GM23338 (cell line): ENCODE measurements around the gene GTPBP1. TPM values are rescaled to one million over a fixed set of nuclear protein-coding genes. Genes with fewer than 3 reads are reported as not detected.
A peak's percentile ranks its signal among the peaks of the same experiment; 100 is the strongest.

Source experiments
- ATAC-seq: fragments of 200-7000 bp; cut with Tn5 transposase; 3 replicates; pipeline ENCODE4 v1.9.1; 2020
- DNase-seq: peaks from one replicate; pipeline ENCODE4 v3.0.0-alpha.2; 2015; ENCODE audit warnings: low spot score
- H2AFZ ChIP-seq: fragments of 200-600 bp; sonication (generic); 2 replicates; pipeline ENCODE4 v1.8.0; 2016; ENCODE audit warnings: antibody characterized with exemption, mild to moderate bottlenecking, moderate library complexity
- H3F3A ChIP-seq: fragments of 200-600 bp; sonication (generic); replicated peaks from 2 replicates; pipeline ENCODE4 v1.8.0; 2017; ENCODE audit warnings: antibody characterized with exemption, mixed run types, low read depth
- H3K27ac ChIP-seq: fragments of 200-600 bp; sonication (generic); 2 replicates; pipeline ENCODE4 v1.6.1; 2016; ENCODE audit warnings: low read depth
- H3K27me3 ChIP-seq: fragments of 200-600 bp; sonication (generic); 2 replicates; pipeline ENCODE4 v1.8.0; 2016; ENCODE audit warnings: mild to moderate bottlenecking, mixed run types, moderate library complexity; ENCODE audit not compliant: insufficient read depth
- H3K36me3 ChIP-seq: fragments of 200-600 bp; sonication (generic); 2 replicates; pipeline ENCODE4 v1.8.0; 2016; ENCODE audit warnings: mild to moderate bottlenecking; ENCODE audit not compliant: insufficient read depth
- H3K4me1 ChIP-seq: fragments of 200-600 bp; sonication (generic); 2 replicates; pipeline ENCODE4 v1.8.0; 2016; ENCODE audit warnings: mild to moderate bottlenecking, moderate library complexity; ENCODE audit not compliant: insufficient read depth
- H3K4me2 ChIP-seq: fragments of 200-600 bp; sonication (generic); 2 replicates; pipeline ENCODE4 v1.7.1; 2017; ENCODE audit warnings: mixed run types
- H3K4me3 ChIP-seq: fragments of 200-600 bp; sonication (generic); 2 replicates; pipeline ENCODE4 v1.6.1; 2016; ENCODE audit warnings: mixed run types
- H3K79me2 ChIP-seq: fragments of 200-600 bp; sonication (generic); replicated peaks from 2 replicates; pipeline ENCODE4 v1.8.0; 2017; ENCODE audit warnings: mild to moderate bottlenecking; ENCODE audit not compliant: insufficient read depth
- H3K9me2 ChIP-seq: fragments of 200-600 bp; sonication (generic); 2 replicates; pipeline ENCODE4 v1.8.0; 2017; ENCODE audit not compliant: insufficient read depth
- H4K20me1 ChIP-seq: fragments of 200-600 bp; sonication (generic); replicated peaks from 2 replicates; pipeline ENCODE4 v1.8.0; 2017; ENCODE audit warnings: mild to moderate bottlenecking; ENCODE audit not compliant: insufficient read depth
- H3K27ac Mint-ChIP-seq: 2 replicates; pipeline ENCODE4 v1.8.0; 2020; ENCODE audit warnings: inconsistent platforms, mild to moderate bottlenecking, moderate library complexity, mixed read lengths
- H3K27me3 Mint-ChIP-seq: 3 replicates; pipeline ENCODE4 v1.8.0; 2022; ENCODE audit warnings: low read depth, mild to moderate bottlenecking, moderate library complexity, mixed read lengths, inconsistent platforms; ENCODE audit not compliant: insufficient read depth, poor library complexity
- H3K36me3 Mint-ChIP-seq: 3 replicates; pipeline ENCODE4 v1.8.0; 2021; ENCODE audit warnings: low read depth, mild to moderate bottlenecking, inconsistent platforms, moderate library complexity, mixed read lengths
- H3K4me1 Mint-ChIP-seq: 3 replicates; pipeline ENCODE4 v1.8.0; 2020; ENCODE audit warnings: mild to moderate bottlenecking, inconsistent platforms, mixed read lengths
- H3K4me3 Mint-ChIP-seq: 3 replicates; pipeline ENCODE4 v1.8.0; 2021; ENCODE audit warnings: moderate library complexity, mild to moderate bottlenecking, inconsistent platforms, mixed read lengths
- H3K9me3 Mint-ChIP-seq: 3 replicates; pipeline ENCODE4 v1.8.0; 2020; ENCODE audit warnings: moderate library complexity, mild to moderate bottlenecking, inconsistent platforms, mixed read lengths
- CREB1 ChIP-seq: fragments of 250-450 bp; sonication (Bioruptor Pico); IDR thresholded peaks from 2 replicates; pipeline ENCODE4 v1.5.0; 2020; ENCODE audit warnings: low read depth, mild to moderate bottlenecking, moderate library complexity
- CTCF ChIP-seq, 2 experiments: fragments of 200-600 bp in 1 of 2; sonication (generic) in 1 of 2; conservative IDR thresholded peaks; 2 replicates each; pipeline versions ENCODE4 v1.5.1 to v1.6.1; 2016 to 2017; ENCODE audit warnings: antibody characterized with exemption in 2 of 2, low read depth in 2 of 2, mild to moderate bottlenecking in 2 of 2, moderate library complexity in 1 of 2
- ETS1 ChIP-seq: IDR thresholded peaks from 2 replicates; pipeline ENCODE4 v1.6.1; 2016; ENCODE audit warnings: antibody characterized with exemption
- EZH2 ChIP-seq: fragments of 200-600 bp; sonication (generic); IDR thresholded peaks from one replicate; pipeline ENCODE4 v1.8.0; 2017; ENCODE audit warnings: antibody characterized with exemption, mild to moderate bottlenecking, low read depth; ENCODE audit not compliant: unreplicated experiment
- EZH2phosphoT487 ChIP-seq: fragments of 200-600 bp; sonication (generic); IDR thresholded peaks from one replicate; pipeline ENCODE4 v1.8.1; 2018; ENCODE audit warnings: antibody characterized with exemption; ENCODE audit not compliant: unreplicated experiment
- JUNB ChIP-seq: IDR thresholded peaks from one replicate; pipeline ENCODE4 v1.6.1; 2016; ENCODE audit warnings: antibody characterized with exemption; ENCODE audit not compliant: unreplicated experiment
- NANOG ChIP-seq: IDR thresholded peaks from 2 replicates; pipeline ENCODE4 v1.6.1; 2016; ENCODE audit warnings: antibody characterized with exemption, borderline replicate concordance
- POLR2AphosphoS5 ChIP-seq: IDR thresholded peaks from 2 replicates; pipeline ENCODE4 v1.6.1; 2016; ENCODE audit warnings: antibody characterized with exemption, low read depth
- STAT1 ChIP-seq: IDR thresholded peaks from one replicate; pipeline ENCODE4 v1.6.1; 2016; ENCODE audit warnings: antibody characterized with exemption; ENCODE audit not compliant: unreplicated experiment
- ZNF114 ChIP-seq: fragments of 250-450 bp; sonication (Bioruptor Pico); IDR thresholded peaks from 2 replicates; pipeline ENCODE4 v1.5.0; 2020; ENCODE audit warnings: mild to moderate bottlenecking, moderate library complexity
- ZNF331 ChIP-seq: fragments of 250-450 bp; sonication (Bioruptor Pico); IDR thresholded peaks from 2 replicates; pipeline ENCODE4 v1.5.0; 2020; ENCODE audit warnings: low read depth, mild to moderate bottlenecking, moderate library complexity
- polyA plus RNA-seq: library from polyadenylated mRNA; unstranded; fragments of >200 nt; fragmentation: Nextera tagmentation; extraction: Ambion mirVana; gene quantifications from 2 replicates; pipeline ENCODE4 v1.2.1, GENCODE V29; 2016
- total RNA-seq: library from RNA; depleted of rRNA; stranded (reverse); fragments of >200 nt; shearing (Covaris generic); gene quantifications from 2 replicates; pipeline ENCODE4 v1.2.3, GENCODE V29; 2014
- TF ChIP-seq, protein P1 (sequence below): fragments of 250-450 bp; sonication (Bioruptor Pico); IDR thresholded peaks from 2 replicates; pipeline ENCODE4 v1.5.0; 2020; ENCODE audit warnings: mild to moderate bottlenecking, moderate library complexity

GTPBP1 gene
- total and polyA plus RNA-seq, 2 experiments from 2014 or later = 27.2 to 88.4 TPM

DNA sequence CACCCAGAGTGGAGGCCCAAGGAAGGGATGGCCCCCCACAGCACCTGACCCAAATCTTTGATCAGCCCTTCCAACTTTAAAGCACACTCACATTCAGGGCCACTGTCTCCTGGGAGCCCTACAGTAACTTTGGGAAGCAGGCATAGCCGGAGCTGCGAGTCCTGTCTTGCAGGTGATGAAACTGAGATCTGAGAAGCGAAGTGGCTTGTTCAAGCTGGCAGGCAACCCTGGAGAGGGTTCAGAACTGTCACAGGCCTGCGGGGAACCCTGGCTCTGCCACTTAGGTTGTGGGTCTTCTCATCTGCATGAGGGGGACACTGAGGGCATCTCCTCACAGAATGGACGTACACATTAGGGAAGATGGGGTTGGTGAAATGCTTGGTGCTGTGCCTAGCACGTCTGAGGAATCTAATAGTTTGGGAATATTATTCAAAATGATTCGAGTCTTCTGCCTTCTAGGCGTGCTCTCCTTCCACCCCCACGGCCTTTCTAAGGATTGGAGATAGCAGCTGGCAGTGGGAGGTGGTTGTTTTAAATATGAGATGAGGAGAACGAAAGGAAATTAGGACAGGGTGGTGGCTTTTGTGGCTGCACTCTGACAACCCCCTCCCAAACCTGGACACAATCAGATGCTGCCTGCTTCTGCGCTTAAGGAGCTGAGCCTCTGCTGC lies 68.9 kb downstream of the GTPBP1 start:
- no peak overlapping the region; the same call in 1 of the 2 replicates for H3K27ac Mint-ChIP-seq
- Histone ChIP-seq H3K4me1 (no peaks in the 10 kb centered on the region), H3K4me2 (no peak overlapping the region), H3K27ac (no peak overlapping the region), H2AFZ (no peak overlapping the region), H3K79me2 (no peaks in the 10 kb centered on the region), H3K4me3 (no peak overlapping the region), H3K36me3 (no peaks in the 10 kb centered on the region), H3K27me3 (no peaks in the 10 kb centered on the region), H3F3A (no peaks in the 10 kb centered on the region), H3K9me2 (no peaks in the 10 kb centered on the region), H4K20me1 (no peaks in the 10 kb centered on the region)
- H3K4me1 Mint-ChIP-seq = peaks cover 7% of the 10 kb centered on the region
- no peak for ATAC-seq
- H3K27me3 Mint-ChIP-seq = peaks cover 13% of the 10 kb centered on the region
- H3K4me3 Mint-ChIP-seq = no peak overlapping the region
- TF ChIP-seq NANOG (no peak), EZH2phosphoT487 (no peak), JUNB (no peak), STAT1 (no peak), CTCF (conservative IDR thresholded peaks at IDR 0.05; ENCODE audit: low read depth in 2 of 2) (no peak), CREB1 (no peak)
- H3K9me3 Mint-ChIP-seq = no peaks in the 10 kb centered on the region; the same call in 2 of the 3 replicates
- no peaks in the 10 kb centered on the region for H3K36me3 Mint-ChIP-seq
- DNase-seq = no peak

- Histone ChIP-seq H3K79me2 (no peaks in the 10 kb centered on the region), H3K4me1 (no peaks in the 10 kb centered on the region), H3K27me3 (no peaks in the 10 kb centered on the region), H4K20me1 (no peaks in the 10 kb centered on the region), H2AFZ (0 out of 2 replicates have a peak overlapping the region, but pooled peaks have one; percentile 52), H3K4me2 (no peak overlapping the region), H3K9me2 (no peaks in the 10 kb centered on the region), H3F3A (no peaks in the 10 kb centered on the region), H3K27ac (no peak overlapping the region), H3K4me3 (no peak overlapping the region), H3K36me3 (no peaks in the 10 kb centered on the region)
- Mint-ChIP-seq H3K4me3 (no peak overlapping the region), H3K27ac (peak overlapping the region; percentile 60; the same call in 1 of the 2 replicates), H3K36me3 (no peaks in the 10 kb centered on the region), H3K9me3 (no peaks in the 10 kb centered on the region; the same call in 2 of the 3 replicates), H3K27me3 (peaks cover 11% of the 10 kb centered on the region), H3K4me1 (peaks cover 7% of the 10 kb centered on the region)
- ATAC-seq = no peak
- DNase-seq = no peak
- TF ChIP-seq ZNF331 (CRISPR knock-in tag) (no peak), ZNF114 (CRISPR knock-in tag) (no peak), EZH2phosphoT487 (no peak), JUNB (no peak), ETS1 (no peak), POLR2AphosphoS5 (no peak), EZH2 (no peak), CREB1 (no peak), NANOG (no peak), STAT1 (no peak)
- TF ChIP-seq, protein P1, sequence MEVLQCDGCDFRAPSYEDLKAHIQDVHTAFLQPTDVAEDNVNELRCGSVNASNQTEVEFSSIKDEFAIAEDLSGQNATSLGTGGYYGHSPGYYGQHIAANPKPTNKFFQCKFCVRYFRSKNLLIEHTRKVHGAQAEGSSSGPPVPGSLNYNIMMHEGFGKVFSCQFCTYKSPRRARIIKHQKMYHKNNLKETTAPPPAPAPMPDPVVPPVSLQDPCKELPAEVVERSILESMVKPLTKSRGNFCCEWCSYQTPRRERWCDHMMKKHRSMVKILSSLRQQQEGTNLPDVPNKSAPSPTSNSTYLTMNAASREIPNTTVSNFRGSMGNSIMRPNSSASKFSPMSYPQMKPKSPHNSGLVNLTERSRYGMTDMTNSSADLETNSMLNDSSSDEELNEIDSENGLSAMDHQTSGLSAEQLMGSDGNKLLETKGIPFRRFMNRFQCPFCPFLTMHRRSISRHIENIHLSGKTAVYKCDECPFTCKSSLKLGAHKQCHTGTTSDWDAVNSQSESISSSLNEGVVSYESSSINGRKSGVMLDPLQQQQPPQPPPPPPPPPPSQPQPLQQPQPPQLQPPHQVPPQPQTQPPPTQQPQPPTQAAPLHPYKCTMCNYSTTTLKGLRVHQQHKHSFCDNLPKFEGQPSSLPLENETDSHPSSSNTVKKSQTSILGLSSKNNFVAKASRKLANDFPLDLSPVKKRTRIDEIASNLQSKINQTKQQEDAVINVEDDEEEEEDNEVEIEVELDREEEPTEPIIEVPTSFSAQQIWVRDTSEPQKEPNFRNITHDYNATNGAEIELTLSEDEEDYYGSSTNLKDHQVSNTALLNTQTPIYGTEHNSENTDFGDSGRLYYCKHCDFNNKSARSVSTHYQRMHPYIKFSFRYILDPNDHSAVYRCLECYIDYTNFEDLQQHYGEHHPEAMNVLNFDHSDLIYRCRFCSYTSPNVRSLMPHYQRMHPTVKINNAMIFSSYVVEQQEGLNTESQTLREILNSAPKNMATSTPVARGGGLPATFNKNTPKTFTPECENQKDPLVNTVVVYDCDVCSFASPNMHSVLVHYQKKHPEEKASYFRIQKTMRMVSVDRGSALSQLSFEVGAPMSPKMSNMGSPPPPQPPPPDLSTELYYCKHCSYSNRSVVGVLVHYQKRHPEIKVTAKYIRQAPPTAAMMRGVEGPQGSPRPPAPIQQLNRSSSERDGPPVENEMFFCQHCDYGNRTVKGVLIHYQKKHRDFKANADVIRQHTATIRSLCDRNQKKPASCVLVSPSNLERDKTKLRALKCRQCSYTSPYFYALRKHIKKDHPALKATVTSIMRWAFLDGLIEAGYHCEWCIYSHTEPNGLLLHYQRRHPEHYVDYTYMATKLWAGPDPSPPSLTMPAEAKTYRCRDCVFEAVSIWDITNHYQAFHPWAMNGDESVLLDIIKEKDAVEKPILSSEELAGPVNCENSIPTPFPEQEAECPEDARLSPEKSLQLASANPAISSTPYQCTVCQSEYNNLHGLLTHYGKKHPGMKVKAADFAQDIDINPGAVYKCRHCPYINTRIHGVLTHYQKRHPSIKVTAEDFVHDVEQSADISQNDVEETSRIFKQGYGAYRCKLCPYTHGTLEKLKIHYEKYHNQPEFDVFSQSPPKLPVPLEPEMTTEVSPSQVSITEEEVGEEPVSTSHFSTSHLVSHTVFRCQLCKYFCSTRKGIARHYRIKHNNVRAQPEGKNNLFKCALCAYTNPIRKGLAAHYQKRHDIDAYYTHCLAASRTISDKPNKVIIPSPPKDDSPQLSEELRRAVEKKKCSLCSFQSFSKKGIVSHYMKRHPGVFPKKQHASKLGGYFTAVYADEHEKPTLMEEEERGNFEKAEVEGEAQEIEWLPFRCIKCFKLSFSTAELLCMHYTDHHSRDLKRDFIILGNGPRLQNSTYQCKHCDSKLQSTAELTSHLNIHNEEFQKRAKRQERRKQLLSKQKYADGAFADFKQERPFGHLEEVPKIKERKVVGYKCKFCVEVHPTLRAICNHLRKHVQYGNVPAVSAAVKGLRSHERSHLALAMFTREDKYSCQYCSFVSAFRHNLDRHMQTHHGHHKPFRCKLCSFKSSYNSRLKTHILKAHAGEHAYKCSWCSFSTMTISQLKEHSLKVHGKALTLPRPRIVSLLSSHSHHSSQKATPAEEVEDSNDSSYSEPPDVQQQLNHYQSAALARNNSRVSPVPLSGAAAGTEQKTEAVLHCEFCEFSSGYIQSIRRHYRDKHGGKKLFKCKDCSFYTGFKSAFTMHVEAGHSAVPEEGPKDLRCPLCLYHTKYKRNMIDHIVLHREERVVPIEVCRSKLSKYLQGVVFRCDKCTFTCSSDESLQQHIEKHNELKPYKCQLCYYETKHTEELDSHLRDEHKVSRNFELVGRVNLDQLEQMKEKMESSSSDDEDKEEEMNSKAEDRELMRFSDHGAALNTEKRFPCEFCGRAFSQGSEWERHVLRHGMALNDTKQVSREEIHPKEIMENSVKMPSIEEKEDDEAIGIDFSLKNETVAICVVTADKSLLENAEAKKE (CRISPR knock-in tag) = no peak
Measured at GRCh38 chr22:38775656-38776055, 69.9 kb downstream of the GTPBP1 start.
